AG08396 (cell line): ENCODE results near the gene TRAPPC11.

Experiments
- DNase-seq: peaks from one replicate; pipeline ENCODE4 v3.0.0; 2012; ENCODE audit warnings: low spot score, mixed read lengths

TRAPPC11 gene

DNA sequence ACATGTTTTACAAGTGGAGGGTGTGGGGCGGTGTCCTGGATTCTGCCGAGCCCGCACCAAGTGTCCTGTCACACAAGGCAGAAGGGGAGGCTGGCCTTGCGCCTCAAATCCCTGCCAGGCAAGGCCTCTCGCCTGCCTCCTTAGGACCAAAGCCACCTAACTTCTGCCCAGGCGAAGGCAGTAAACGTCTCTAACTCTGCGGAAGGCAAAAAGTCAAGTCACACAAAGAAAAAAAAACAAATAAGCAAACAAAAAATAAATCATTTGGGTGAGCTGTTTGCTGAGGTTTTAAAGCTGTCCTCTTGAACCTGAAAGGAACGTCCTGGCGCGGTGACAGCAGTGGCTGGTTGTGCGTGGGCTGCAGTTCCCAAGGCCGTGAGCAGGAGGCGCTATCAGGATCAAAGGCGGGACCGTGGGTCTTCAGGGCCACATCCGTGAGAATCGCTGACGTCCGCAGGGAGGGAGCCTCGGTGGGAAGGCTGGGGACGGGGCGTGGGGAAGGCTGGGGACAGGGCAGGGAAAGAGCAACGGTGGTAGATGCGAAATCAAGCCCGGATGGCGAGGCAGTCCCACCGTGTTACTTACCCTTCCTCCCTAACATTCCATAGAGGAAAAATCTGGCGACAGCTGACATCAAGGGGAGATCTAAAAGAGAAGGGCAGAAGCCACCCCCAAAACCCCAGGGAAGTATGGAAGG is 99.1 kb downstream of the TRAPPC11 start:
- DNase-seq, result no peak

- DNase-seq, result no peak
These were observed 99.8 kb downstream of the TRAPPC11 start for GRCh38 chr4:183758758-183759447.

DNA sequence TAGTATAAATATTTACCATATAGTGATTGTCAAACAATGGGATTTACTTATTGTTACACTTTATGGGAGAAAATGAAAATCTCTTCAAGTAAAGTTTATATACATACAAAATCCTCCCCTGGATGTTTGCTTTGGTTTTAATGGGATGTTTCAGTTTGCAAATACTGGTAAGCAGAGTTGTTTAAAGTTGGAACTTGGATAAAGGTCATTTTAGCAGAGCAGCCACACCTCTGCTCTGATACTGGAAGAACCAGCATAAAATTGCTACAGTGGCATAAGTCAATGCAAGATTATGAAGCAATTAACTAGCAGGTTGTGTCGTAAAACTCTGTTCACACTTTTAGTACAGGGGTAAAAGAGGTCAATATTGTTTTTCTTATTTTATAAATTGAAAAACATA is 101.2 kb downstream of the TRAPPC11 start:
- no peak for DNase-seq
